HG02870 (cell line): ENCODE results near the gene KIAA1586.
A peak's percentile ranks its signal among the peaks of the same experiment; 100 is the strongest.
"Not testable (repeated sequence)": the region's sequence is repeated elsewhere in the genome, so short reads cannot be mapped to it uniquely, and the experiment has no call there.

Source experiments
- ATAC-seq: cut with Tn5 transposase; IDR thresholded peaks from one replicate; pipeline ENCODE4 v1.9.1; 2021; ENCODE audit warnings: mild to moderate bottlenecking, moderate library complexity; ENCODE audit not compliant: unreplicated experiment

KIAA1586 gene

GRCh38 chr6:57044061-57044460 lies 2.4 kb upstream of the KIAA1586 start:
- not testable (repeated sequence) for ATAC-seq

- no peak for ATAC-seq
Measured at GRCh38 chr6:57044568-57044967, 1.9 kb upstream of the KIAA1586 start.

- ATAC-seq, result peak; percentile 19
Measured at GRCh38 chr6:57047257-57047585, 728 bp downstream of the KIAA1586 start.

- not testable (repeated sequence) for ATAC-seq
Measured at GRCh38 chr6:57047859-57048258, 1.4 kb downstream of the KIAA1586 start.

- ATAC-seq, result no peak
Measured at GRCh38 chr6:57048577-57048976, 2.1 kb downstream of the KIAA1586 start.

- no peak for ATAC-seq
Measured at GRCh38 chr6:57063847-57064246, 17.4 kb downstream of the KIAA1586 start.

- ATAC-seq, result no peak
Measured at GRCh38 chr6:57064809-57065208, 18.3 kb downstream of the KIAA1586 start.

- no peak for ATAC-seq
Measured at GRCh38 chr6:57068061-57068460, 21.6 kb downstream of the KIAA1586 start.

GRCh38 chr6:57069228-57069627 lies 22.7 kb downstream of the KIAA1586 start:
- no peak for ATAC-seq

- no peak for ATAC-seq
Measured at GRCh38 chr6:57069920-57070331, 23.4 kb downstream of the KIAA1586 start.

- ATAC-seq, result no peak
Measured at GRCh38 chr6:57072108-57072507, 25.6 kb downstream of the KIAA1586 start.

GRCh38 chr6:57074383-57074782 lies 27.9 kb downstream of the KIAA1586 start:
- no peak for ATAC-seq

GRCh38 chr6:57075092-57075491 lies 28.6 kb downstream of the KIAA1586 start:
- ATAC-seq, result no peak

GRCh38 chr6:57078531-57079207 lies 32.2 kb downstream of the KIAA1586 start:
- ATAC-seq, result no peak

- no peak for ATAC-seq
Measured at GRCh38 chr6:57085471-57085870, 39.0 kb downstream of the KIAA1586 start.

GRCh38 chr6:57086843-57087242 lies 40.4 kb downstream of the KIAA1586 start:
- no peak for ATAC-seq

- ATAC-seq, result no peak
Measured at GRCh38 chr6:57087916-57088315, 41.4 kb downstream of the KIAA1586 start.

GRCh38 chr6:57089265-57089664 lies 42.8 kb downstream of the KIAA1586 start:
- no peak for ATAC-seq

- ATAC-seq, result peak; percentile 86
Measured at GRCh38 chr6:57089687-57090457, 43.4 kb downstream of the KIAA1586 start, which contains the start of gene ZNF451. Gene ZNF451, plus strand, starts transcription at chr6:57090188. Its CDS starts 66 bp downstream, at chr6:57090254.

- peak; percentile 9 for ATAC-seq
Measured at GRCh38 chr6:57090458-57091067, 44.1 kb downstream of the KIAA1586 start.

GRCh38 chr6:57091375-57091774 lies 44.9 kb downstream of the KIAA1586 start:
- ATAC-seq, result not testable (repeated sequence)

GRCh38 chr6:57094689-57095088 lies 48.2 kb downstream of the KIAA1586 start:
- no peak for ATAC-seq
